Mucosa of descending colon (tissue), 3 donors: ENCODE results near the gene IL27RA. TPM values are rescaled to one million over a fixed set of nuclear protein-coding genes. Genes with fewer than 3 reads are reported as not detected.

Experiments
- ATAC-seq: fragments of 200-7000 bp; cut with Tn5 transposase; one replicate; pipeline ENCODE4 v1.9.1; 2020; ENCODE audit warnings: mild to moderate bottlenecking, moderate library complexity
- DNase-seq, 3 donors: peaks; one replicate each; pipeline ENCODE4 v3.0.0-alpha.2; 2020
- H3K36me3 ChIP-seq: fragments of 200-600 bp; one replicate; pipeline ENCODE4 v1.8.0; 2021; ENCODE audit warnings: low read depth, mild to moderate bottlenecking
- H3K4me1 ChIP-seq: fragments of 200-600 bp; one replicate; pipeline ENCODE4 v1.8.0; 2021; ENCODE audit warnings: low read depth, mild to moderate bottlenecking
- H3K4me3 ChIP-seq: fragments of 200-600 bp; one replicate; pipeline ENCODE4 v1.8.0; 2021; ENCODE audit warnings: mild to moderate bottlenecking
- H3K9me3 ChIP-seq: fragments of 200-600 bp; one replicate; pipeline ENCODE4 v1.8.0; 2021; ENCODE audit warnings: mild to moderate bottlenecking
- intact Hi-C, 2 donors: fragments of 100-400 bp; cut with DNase I in 1 of 2; cut with micrococcal nuclease in 1 of 2; formaldehyde crosslinking; loops; one replicate each; pipeline versions ENCODE4 v1.11.0 to v1.11.1; 2022; cut with DNase I, micrococcal nuclease
- total RNA-seq, 3 donors: library from RNA; stranded (reverse); fragmentation: NEBNext Ultra II Directional in 2 of 3; extraction: Animal tissue kit (Norgen Biotek cat#: 25700) in 2 of 3; gene quantifications; one replicate each; pipeline versions ENCODE4 v1.2.1 to v1.2.4, GENCODE V29; 2021 to 2023
- TF ChIP-seq, protein P1 (sequence below): fragments of 200-600 bp; IDR thresholded peaks from one replicate; pipeline ENCODE4 v1.8.0; 2022; ENCODE audit warnings: antibody characterized with exemption, mild to moderate bottlenecking
- donor health status: DM: no; HTN: no; CAD: no; lungs with moderate emphysema.
- donor health status: DM: no; HTN: no; CAD: no.
- donor health status: DM: no; HTN: yes; CAD: no.

Gene IL27RA
- total RNA-seq, 3 donors from 2014 or later: 2.0 to 3.1 (median 2.6) TPM

DNA sequence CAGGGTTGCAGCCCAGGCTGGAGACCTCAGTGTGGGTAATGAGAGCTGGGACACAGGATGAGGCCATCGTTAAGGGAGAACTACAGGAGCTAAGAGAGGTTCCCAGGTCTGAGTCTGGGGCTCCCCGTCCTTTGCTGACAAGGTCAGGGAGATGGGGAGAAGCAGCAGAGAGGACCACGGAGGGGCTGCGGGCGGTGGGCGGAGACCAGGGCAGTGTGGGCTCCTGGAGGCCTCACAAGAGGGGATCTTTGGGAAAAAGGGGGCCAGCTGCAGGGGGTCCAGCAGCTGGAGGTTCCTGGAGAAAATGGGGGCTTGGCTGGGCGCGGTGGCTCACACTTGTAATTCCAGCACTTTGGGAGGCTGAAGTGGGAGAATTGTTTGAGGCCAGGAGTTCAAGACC is 41.5 kb upstream of the IL27RA start:
- H3K9me3 ChIP-seq: no peaks in the 10 kb centered on the region
- intact Hi-C loops: no loop called here

DNA sequence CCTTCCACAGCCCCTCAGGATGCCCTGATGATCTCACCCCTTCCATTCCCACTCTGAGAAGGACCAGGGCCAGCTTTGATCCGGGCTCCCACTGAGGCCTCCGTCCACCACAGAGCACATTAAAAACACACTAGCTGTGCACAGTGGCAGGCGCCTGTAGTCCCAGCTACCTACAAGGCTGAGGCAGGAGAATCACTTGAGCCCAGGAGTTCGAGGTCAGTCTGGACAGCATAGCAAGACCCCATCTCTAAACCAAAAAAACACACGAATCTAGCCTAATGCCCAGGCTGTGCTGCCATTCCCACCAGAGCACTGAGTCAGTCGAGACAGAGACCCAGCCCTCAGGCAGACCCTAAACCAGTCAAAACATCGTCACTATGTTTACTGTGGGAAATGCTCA is 39.5 kb upstream of the IL27RA start:
- H3K9me3 ChIP-seq: no peaks in the 10 kb centered on the region
- TF ChIP-seq, protein P1, sequence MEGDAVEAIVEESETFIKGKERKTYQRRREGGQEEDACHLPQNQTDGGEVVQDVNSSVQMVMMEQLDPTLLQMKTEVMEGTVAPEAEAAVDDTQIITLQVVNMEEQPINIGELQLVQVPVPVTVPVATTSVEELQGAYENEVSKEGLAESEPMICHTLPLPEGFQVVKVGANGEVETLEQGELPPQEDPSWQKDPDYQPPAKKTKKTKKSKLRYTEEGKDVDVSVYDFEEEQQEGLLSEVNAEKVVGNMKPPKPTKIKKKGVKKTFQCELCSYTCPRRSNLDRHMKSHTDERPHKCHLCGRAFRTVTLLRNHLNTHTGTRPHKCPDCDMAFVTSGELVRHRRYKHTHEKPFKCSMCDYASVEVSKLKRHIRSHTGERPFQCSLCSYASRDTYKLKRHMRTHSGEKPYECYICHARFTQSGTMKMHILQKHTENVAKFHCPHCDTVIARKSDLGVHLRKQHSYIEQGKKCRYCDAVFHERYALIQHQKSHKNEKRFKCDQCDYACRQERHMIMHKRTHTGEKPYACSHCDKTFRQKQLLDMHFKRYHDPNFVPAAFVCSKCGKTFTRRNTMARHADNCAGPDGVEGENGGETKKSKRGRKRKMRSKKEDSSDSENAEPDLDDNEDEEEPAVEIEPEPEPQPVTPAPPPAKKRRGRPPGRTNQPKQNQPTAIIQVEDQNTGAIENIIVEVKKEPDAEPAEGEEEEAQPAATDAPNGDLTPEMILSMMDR: no peak
- ATAC-seq (no peak), DNase-seq (no peak)
- no peak overlapping the region for H3K4me3 ChIP-seq
- intact Hi-C loops: no loop called here
- peaks cover 10% of the 10 kb centered on the region for H3K4me1 ChIP-seq
- no peaks in the 10 kb centered on the region for H3K36me3 ChIP-seq

More for the DNA sequence above, 41.5 kb upstream of the IL27RA start:
- TF ChIP-seq, protein P1: no peak
- DNase-seq: no peak
- no peak for ATAC-seq
- no peak overlapping the region for H3K4me3 ChIP-seq
- H3K36me3 ChIP-seq: no peaks in the 10 kb centered on the region
- H3K4me1 ChIP-seq: peaks cover 3% of the 10 kb centered on the region

DNA sequence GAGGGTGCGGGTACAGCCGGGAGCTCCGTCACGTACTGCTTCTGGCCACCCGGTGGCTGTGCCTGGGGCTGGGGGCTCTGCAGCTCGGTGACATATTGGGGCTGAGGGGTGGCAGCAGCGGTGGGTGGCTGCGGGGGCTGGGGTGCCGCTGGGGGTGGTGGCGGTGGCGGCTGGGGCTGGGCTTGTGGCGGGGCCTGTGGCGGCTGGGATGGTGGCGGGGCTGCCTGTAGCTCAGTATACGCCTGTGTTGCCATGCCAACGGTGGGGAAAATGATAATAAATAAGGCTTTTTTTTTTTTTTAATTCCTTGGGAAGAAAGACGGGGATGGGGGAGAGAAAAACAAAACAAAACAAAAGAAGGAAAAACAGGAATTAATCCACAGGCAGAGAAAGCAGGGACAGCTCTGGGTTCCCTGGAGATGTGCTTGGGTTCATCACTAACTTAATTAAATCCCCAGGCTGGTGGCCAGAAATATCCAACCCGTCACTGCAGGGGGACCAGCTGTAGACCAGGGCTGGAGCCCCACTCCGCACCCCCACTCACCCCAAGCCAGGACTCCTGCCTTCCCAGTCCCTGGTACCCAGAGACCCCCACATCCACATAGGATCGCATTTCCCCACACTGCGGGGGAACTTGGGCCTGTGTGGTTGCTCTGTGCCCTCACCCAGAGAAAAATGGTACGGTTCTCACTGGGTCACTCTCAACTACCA is 37.8 kb upstream of the IL27RA start:
- ATAC-seq (no peak), DNase-seq (no peak)
- H3K4me3 ChIP-seq: no peak overlapping the region
- H3K4me1 ChIP-seq: peaks cover 10% of the 10 kb centered on the region
- no peaks in the 10 kb centered on the region for H3K9me3 ChIP-seq
- intact Hi-C loops: no loop called here
- no peaks in the 10 kb centered on the region for H3K36me3 ChIP-seq
- TF ChIP-seq, protein P1: no peak

DNA sequence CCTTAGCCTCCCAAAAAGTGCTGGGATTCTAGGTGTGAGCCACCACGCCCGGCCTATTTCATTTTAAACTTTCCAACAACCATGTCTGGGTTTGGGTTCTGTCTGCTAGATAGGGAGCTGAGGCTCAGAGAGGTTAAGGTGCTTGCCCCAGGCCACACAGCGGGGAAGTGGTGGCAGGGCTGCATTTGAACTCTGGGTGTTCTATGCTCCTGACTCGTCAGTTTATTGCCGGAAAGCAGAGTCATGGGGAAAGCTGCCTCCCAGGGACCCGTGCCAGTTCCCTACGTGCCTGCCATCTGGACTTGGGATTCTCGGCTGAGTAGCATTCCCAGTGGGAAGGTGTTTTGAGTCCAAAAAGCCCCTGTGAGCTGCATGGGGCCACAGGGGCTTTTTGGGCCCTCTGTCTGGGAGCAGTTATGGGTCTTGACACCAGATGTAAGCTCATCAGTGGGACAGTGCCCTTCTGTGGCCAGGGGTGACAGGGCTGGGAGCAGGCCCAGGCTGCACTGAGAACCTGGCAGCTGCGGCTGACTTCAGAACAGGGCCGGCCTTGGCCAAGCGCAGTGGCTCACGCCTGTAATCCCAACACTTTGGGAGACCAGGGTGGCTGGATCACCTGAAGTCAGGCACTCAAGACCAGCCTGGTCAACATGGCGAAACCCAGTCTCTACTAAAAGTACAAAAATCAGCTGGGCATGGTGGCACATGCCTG is 36.4 kb upstream of the IL27RA start:
- TF ChIP-seq, protein P1: no peak
- Histone ChIP-seq H3K4me3 (no peak overlapping the region), H3K9me3 (no peaks in the 10 kb centered on the region), H3K4me1 (peaks cover 10% of the 10 kb centered on the region), H3K36me3 (no peaks in the 10 kb centered on the region)
- peak; percentile 27 for ATAC-seq
- DNase-seq: no peak
- intact Hi-C loops: no loop called here

DNA sequence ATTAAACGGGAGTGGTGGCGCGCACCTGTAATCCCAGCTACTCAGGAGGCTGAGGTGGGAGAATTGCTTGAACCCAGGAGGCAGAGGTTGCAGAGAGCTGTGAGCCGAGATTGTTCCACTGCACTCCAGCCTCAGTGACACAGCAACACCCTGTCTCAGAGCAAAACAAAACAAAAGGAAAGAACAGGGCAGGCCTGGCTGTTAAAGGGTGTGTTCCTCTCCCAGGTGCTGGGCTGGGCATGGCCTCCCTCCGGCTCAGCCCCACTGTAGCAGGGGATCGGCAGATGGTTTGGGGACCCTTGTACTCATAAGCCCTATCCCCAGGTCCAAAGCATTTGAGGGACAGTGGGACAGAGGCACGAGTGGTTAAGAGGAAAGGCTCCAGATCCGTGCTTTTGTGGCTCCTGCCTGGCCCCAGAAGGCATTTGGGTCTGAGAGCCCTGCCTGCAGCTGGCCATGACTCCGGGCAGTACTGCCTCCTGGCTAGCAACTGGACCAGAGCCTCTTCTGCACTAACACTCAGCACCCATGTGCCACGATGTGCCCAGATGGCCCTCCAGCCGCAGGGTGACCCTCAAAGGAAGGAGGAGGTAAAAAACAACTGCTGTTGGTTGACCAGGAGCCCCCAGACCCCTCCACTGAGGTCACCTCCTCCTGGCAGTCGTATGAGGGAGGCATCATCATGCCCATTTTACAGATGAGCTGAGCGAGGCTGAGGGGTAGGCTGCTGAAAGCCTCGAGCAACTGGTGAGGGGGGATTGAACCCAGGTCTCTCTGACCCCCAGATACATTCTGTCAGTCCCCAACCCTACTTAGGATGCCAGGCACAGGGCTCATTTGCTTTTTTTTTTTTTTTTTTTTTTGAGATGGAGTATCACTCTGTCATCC is 35.4 kb upstream of the IL27RA start:
- peaks cover 10% of the 10 kb centered on the region for H3K4me1 ChIP-seq
- H3K4me3 ChIP-seq: no peak overlapping the region
- ATAC-seq: peak; percentile 85
- DNase-seq: peak in 1 of 3 donors; percentile 31
- H3K9me3 ChIP-seq: no peaks in the 10 kb centered on the region
- no peaks in the 10 kb centered on the region for H3K36me3 ChIP-seq
- intact Hi-C loops: no loop called here
- TF ChIP-seq, protein P1: no peak
